ENCODE results near the gene CRHR1.

The CRHR1 gene

DNA sequence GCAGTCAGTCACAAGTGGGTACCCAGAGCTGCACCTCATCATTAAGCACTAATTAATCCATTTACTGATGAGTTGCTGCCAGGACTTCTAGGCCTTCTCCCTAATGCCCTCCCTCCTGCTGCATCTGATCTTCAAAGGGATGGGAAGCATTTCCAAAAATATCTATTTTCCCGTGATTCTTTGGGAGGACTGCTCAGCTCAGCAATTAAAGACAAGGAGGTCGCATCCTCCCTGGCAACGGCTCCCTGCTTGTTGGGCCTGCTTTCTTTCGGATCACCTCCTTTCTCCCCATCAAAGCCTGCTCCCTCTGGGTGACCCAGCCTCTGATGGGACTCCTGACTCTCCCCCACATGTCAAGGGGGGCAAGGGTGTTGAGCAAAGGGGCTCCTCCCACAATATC, 34.6 kb downstream of the CRHR1 start:
- Histone ChIP-seq H3K9me3 (ENCODE audit: control insufficient read depth, low read length) (no peaks in the 10 kb centered on the region), H3K27ac (ENCODE audit: insufficient read depth, low read depth, low read length, poor library complexity, severe bottlenecking) (no peak overlapping the region), H3K36me3 (ENCODE audit: control insufficient read depth, insufficient read depth, low read length) (no peaks in the 10 kb centered on the region), H3K4me1 (ENCODE audit: control insufficient read depth, insufficient read depth, low read length) (peaks cover 4% of the 10 kb centered on the region), H3K4me3 (ENCODE audit: insufficient read depth, low read depth, low read length) (no peak overlapping the region), H3K27me3 (ENCODE audit: control insufficient read depth, insufficient read depth, low read length, poor library complexity, severe bottlenecking) (no peaks in the 10 kb centered on the region)
- 90 to 91% methylated on average over 4 of the region's 4 CpGs for WGBS, 2 experiments

DNA sequence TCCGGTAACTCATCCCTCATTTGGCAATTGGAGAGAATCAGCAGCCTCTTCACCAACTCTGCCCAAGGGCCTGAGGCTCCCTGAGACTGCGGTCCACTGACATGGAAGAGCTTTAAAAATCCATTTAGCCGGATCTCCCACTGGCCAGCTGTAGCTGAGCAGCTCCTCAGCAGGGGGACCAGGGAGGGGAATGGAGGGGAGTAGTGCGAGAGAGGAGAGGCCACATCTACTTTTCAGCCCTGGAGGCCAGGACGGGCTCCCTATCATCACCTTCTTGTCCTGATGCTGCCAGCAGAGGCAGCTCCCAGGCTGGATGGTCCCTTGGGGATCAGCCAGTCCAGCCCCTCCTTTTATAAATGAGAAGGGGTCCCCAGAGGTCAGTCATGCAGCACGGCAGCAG, 35.5 kb downstream of the CRHR1 start:
- no peaks in the 10 kb centered on the region for H3K27me3 ChIP-seq (ENCODE audit: control insufficient read depth, insufficient read depth, low read length, poor library complexity, severe bottlenecking)
- no peak overlapping the region for H3K27ac ChIP-seq (ENCODE audit: insufficient read depth, low read depth, low read length, poor library complexity, severe bottlenecking)
- H3K4me3 ChIP-seq (ENCODE audit: insufficient read depth, low read depth, low read length): no peak overlapping the region
- H3K4me1 ChIP-seq (ENCODE audit: control insufficient read depth, insufficient read depth, low read length): no peaks in the 10 kb centered on the region
- H3K36me3 ChIP-seq (ENCODE audit: control insufficient read depth, insufficient read depth, low read length): no peaks in the 10 kb centered on the region
- no peaks in the 10 kb centered on the region for H3K9me3 ChIP-seq (ENCODE audit: control insufficient read depth, low read length)
- 81 to 84% methylated on average over 6 of the region's 6 CpGs for WGBS, 2 experiments

GRCh38 chr17:45820052-45820780, 36.1 kb downstream of the CRHR1 start:
- H3K36me3 ChIP-seq (ENCODE audit: control insufficient read depth, insufficient read depth, low read length): no peaks in the 10 kb centered on the region
- H3K9me3 ChIP-seq (ENCODE audit: control insufficient read depth, low read length): no peaks in the 10 kb centered on the region
- no peaks in the 10 kb centered on the region for H3K4me1 ChIP-seq (ENCODE audit: control insufficient read depth, insufficient read depth, low read length)
- WGBS, 2 experiments: 84 to 89% methylated on average over 6 of the region's 6 CpGs
- no peak overlapping the region for H3K27ac ChIP-seq (ENCODE audit: insufficient read depth, low read depth, low read length, poor library complexity, severe bottlenecking)
- H3K27me3 ChIP-seq (ENCODE audit: control insufficient read depth, insufficient read depth, low read length, poor library complexity, severe bottlenecking): no peaks in the 10 kb centered on the region
- no peak overlapping the region for H3K4me3 ChIP-seq (ENCODE audit: insufficient read depth, low read depth, low read length)

DNA sequence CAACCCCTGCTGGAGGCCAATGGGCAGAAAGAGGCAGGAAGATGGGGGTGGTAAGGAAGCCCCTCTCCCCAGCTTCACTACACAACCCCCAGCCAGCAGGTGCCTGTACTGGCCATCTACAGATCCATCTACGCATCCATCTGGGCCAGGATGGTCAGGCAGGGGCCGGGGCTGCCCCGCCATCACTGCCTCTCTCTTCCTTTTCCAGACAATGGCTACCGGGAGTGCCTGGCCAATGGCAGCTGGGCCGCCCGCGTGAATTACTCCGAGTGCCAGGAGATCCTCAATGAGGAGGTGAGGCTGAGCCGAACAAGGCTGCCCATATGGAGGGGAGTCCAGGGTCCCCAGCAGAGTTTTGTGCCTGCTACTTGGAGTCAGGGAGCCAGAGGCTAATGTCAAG, 37.0 kb downstream of the CRHR1 start:
- Histone ChIP-seq H3K27me3 (ENCODE audit: control insufficient read depth, insufficient read depth, low read length, poor library complexity, severe bottlenecking) (no peaks in the 10 kb centered on the region), H3K27ac (ENCODE audit: insufficient read depth, low read depth, low read length, poor library complexity, severe bottlenecking) (no peak overlapping the region), H3K4me1 (ENCODE audit: control insufficient read depth, insufficient read depth, low read length) (no peaks in the 10 kb centered on the region), H3K36me3 (ENCODE audit: control insufficient read depth, insufficient read depth, low read length) (no peaks in the 10 kb centered on the region), H3K9me3 (ENCODE audit: control insufficient read depth, low read length) (no peaks in the 10 kb centered on the region), H3K4me3 (ENCODE audit: insufficient read depth, low read depth, low read length) (no peak overlapping the region)
- WGBS, 2 experiments: 92% methylated on average over 9 of the region's 9 CpGs

DNA sequence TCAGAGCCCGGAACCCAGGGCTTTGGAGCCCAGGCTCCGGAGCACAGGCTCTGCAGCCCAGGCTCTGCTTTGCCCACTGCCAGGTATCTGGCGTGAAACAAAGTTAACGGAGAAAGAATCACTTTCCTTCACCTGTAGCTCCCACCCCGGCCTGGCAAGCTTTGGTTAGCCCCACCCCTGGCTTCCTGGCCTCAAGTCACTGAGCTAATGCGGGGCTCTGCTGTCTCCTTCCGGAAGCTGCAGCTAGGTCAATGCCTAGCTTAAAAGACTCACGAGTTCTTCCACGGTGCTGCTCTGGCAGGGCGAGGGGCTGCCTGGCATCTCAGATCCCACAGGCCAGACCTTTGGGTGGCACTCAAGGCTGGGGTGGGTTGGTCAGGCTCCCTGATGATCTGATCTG, 39.5 kb downstream of the CRHR1 start:
- Histone ChIP-seq H3K4me1 (ENCODE audit: control insufficient read depth, insufficient read depth, low read length) (no peaks in the 10 kb centered on the region), H3K4me3 (ENCODE audit: insufficient read depth, low read depth, low read length) (no peak overlapping the region), H3K27me3 (ENCODE audit: control insufficient read depth, insufficient read depth, low read length, poor library complexity, severe bottlenecking) (no peaks in the 10 kb centered on the region), H3K27ac (ENCODE audit: insufficient read depth, low read depth, low read length, poor library complexity, severe bottlenecking) (no peak overlapping the region), H3K36me3 (ENCODE audit: control insufficient read depth, insufficient read depth, low read length) (no peaks in the 10 kb centered on the region), H3K9me3 (ENCODE audit: control insufficient read depth, low read length) (no peaks in the 10 kb centered on the region)
- WGBS, 2 experiments: 84 to 86% methylated on average over 10 of the region's 10 CpGs

DNA sequence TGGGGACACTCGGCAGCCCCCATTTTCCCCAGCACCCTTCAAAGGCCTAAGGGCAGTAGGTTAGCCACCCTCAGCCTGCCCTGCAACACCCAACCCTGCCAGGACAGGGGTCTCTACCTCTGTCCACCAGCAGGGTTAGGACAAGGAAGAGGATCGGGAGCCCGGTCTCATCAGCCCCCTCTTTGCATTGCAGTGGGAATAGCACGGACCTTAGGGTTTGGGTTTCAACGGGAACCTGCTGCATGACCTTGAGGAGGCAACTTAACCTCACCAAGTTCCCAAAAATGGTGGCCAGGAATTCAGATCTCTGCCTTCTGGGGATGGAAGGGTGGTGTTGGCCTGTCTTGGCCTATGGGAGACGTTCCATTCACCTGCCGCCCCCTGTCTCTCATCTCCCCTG, 40.4 kb downstream of the CRHR1 start:
- 83% methylated on average over 7 of the region's 7 CpGs for WGBS, 2 experiments
- Histone ChIP-seq H3K36me3 (ENCODE audit: control insufficient read depth, insufficient read depth, low read length) (no peaks in the 10 kb centered on the region), H3K9me3 (ENCODE audit: control insufficient read depth, low read length) (no peaks in the 10 kb centered on the region), H3K27ac (ENCODE audit: insufficient read depth, low read depth, low read length, poor library complexity, severe bottlenecking) (no peak overlapping the region), H3K27me3 (ENCODE audit: control insufficient read depth, insufficient read depth, low read length, poor library complexity, severe bottlenecking) (no peaks in the 10 kb centered on the region), H3K4me1 (ENCODE audit: control insufficient read depth, insufficient read depth, low read length) (no peaks in the 10 kb centered on the region), H3K4me3 (ENCODE audit: insufficient read depth, low read depth, low read length) (no peak overlapping the region)

GRCh38 chr17:45824901-45825492, 40.9 kb downstream of the CRHR1 start:
- H3K27me3 ChIP-seq (ENCODE audit: control insufficient read depth, insufficient read depth, low read length, poor library complexity, severe bottlenecking): no peaks in the 10 kb centered on the region
- H3K4me1 ChIP-seq (ENCODE audit: control insufficient read depth, insufficient read depth, low read length): no peaks in the 10 kb centered on the region
- H3K4me3 ChIP-seq (ENCODE audit: insufficient read depth, low read depth, low read length): no peak overlapping the region
- H3K9me3 ChIP-seq (ENCODE audit: control insufficient read depth, low read length): no peaks in the 10 kb centered on the region
- WGBS, 2 experiments: 87 to 90% methylated on average over 13 of the region's 13 CpGs
- no peak overlapping the region for H3K27ac ChIP-seq (ENCODE audit: insufficient read depth, low read depth, low read length, poor library complexity, severe bottlenecking)
- H3K36me3 ChIP-seq (ENCODE audit: control insufficient read depth, insufficient read depth, low read length): no peaks in the 10 kb centered on the region

DNA sequence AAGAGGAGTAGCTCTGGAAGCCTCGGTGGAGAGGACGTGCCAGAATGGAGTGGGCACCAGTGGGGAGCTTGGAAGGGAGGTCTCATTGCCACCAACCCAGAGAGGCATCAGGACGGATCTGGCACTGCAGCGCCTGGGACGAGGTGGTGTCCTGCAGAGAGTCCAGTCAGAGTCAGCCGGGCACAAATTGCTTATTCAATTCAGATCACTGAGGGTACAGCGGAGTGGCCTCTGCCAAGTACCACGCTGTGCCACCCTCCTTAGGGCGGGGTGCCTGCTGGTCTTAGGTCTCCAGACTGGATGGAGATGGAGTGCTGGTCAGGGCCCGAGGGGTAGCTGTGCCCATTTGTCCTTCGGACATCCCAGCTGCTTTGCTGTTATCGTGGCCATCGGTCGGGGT, 41.7 kb downstream of the CRHR1 start:
- Histone ChIP-seq H3K27ac (ENCODE audit: insufficient read depth, low read depth, low read length, poor library complexity, severe bottlenecking) (no peak overlapping the region), H3K9me3 (ENCODE audit: control insufficient read depth, low read length) (no peaks in the 10 kb centered on the region), H3K4me3 (ENCODE audit: insufficient read depth, low read depth, low read length) (no peak overlapping the region), H3K27me3 (ENCODE audit: control insufficient read depth, insufficient read depth, low read length, poor library complexity, severe bottlenecking) (no peaks in the 10 kb centered on the region), H3K4me1 (ENCODE audit: control insufficient read depth, insufficient read depth, low read length) (no peaks in the 10 kb centered on the region), H3K36me3 (ENCODE audit: control insufficient read depth, insufficient read depth, low read length) (no peaks in the 10 kb centered on the region)
- 93 to 95% methylated on average over 14 of the region's 14 CpGs for WGBS, 2 experiments

GRCh38 chr17:45826919-45827588, 42.9 kb downstream of the CRHR1 start:
- 92 to 93% methylated on average over 16 of the region's 16 CpGs for WGBS, 2 experiments
- H3K9me3 ChIP-seq (ENCODE audit: control insufficient read depth, low read length): no peaks in the 10 kb centered on the region
- H3K27ac ChIP-seq (ENCODE audit: insufficient read depth, low read depth, low read length, poor library complexity, severe bottlenecking): no peak overlapping the region

DNA sequence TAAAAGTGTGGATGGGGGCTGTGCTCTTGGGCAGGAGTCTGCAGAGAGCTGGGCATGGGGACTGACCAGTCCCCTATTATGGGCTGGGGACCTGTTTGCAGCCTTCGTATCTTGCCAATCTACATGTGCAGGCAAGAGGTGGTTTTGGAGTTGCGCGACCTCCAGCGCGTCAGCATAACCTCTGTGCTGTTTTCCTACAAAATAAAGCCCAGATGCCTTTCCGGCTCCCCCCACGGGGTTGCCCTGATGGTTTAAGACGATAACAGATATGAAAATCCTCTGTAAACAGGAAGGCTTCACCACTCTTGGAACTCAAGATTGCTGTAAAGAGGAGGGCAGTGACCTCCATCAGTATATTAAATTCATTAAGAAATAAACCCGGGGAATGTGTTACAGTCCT, 44.1 kb downstream of the CRHR1 start:
- H3K4me3 ChIP-seq (ENCODE audit: insufficient read depth, low read depth, low read length): no peak overlapping the region
- H3K36me3 ChIP-seq (ENCODE audit: control insufficient read depth, insufficient read depth, low read length): no peaks in the 10 kb centered on the region
- H3K4me1 ChIP-seq (ENCODE audit: control insufficient read depth, insufficient read depth, low read length): no peaks in the 10 kb centered on the region
- H3K27me3 ChIP-seq (ENCODE audit: control insufficient read depth, insufficient read depth, low read length, poor library complexity, severe bottlenecking): no peaks in the 10 kb centered on the region
- H3K27ac ChIP-seq (ENCODE audit: insufficient read depth, low read depth, low read length, poor library complexity, severe bottlenecking): no peak overlapping the region
- H3K9me3 ChIP-seq (ENCODE audit: control insufficient read depth, low read length): no peaks in the 10 kb centered on the region
- WGBS, 2 experiments: 92% methylated on average over 9 of the region's 9 CpGs

More at GRCh38 chr17:45826919-45827588, 42.9 kb downstream of the CRHR1 start:
- Histone ChIP-seq H3K4me3 (ENCODE audit: insufficient read depth, low read depth, low read length) (no peak overlapping the region), H3K36me3 (ENCODE audit: control insufficient read depth, insufficient read depth, low read length) (no peaks in the 10 kb centered on the region), H3K27me3 (ENCODE audit: control insufficient read depth, insufficient read depth, low read length, poor library complexity, severe bottlenecking) (no peaks in the 10 kb centered on the region), H3K4me1 (ENCODE audit: control insufficient read depth, insufficient read depth, low read length) (no peaks in the 10 kb centered on the region)

Measured in ectodermal cell (in vitro differentiated cells).